B cell (primary cell): Measurements from ENCODE around the gene HABP2. TPM values are rescaled to one million over a fixed set of nuclear protein-coding genes. Genes with fewer than 3 reads are reported as not detected.

Experiments used
- ATAC-seq: fragments of 200-7000 bp; cut with Tn5 transposase; one replicate; pipeline ENCODE4 v1.10.0; 2021; ENCODE audit warnings: low read depth, mild to moderate bottlenecking, moderate number of reproducible peaks, moderate library complexity
- CTCF ChIA-PET: fragments of 350-600 bp; sonication (Branson Sonifier 250); formaldehyde crosslinking; loops from one replicate; lab custom pipeline; 2021; ENCODE audit warnings: antibody characterized with exemption, inconsistent platforms; lab: Charles Lee
- POLR2A ChIA-PET: fragments of 350-600 bp; sonication (Branson Sonifier 250); formaldehyde crosslinking; loops from one replicate; lab custom pipeline; 2021; ENCODE audit warnings: antibody characterized with exemption; lab: Charles Lee
- DNase-seq: peaks from one replicate; pipeline ENCODE4 v3.0.0; 2013
- H2AFZ ChIP-seq: 2 replicates; pipeline ENCODE4 v1.6.1; 2012; ENCODE audit warnings: mild to moderate bottlenecking, low read depth, low read length; ENCODE audit not compliant: insufficient read depth, poor library complexity, severe bottlenecking
- H3K27ac ChIP-seq, 2 donors: 1 replicate in 1 of 2; 2 replicates in 1 of 2; pipeline ENCODE4 v1.5.1; 2012 to 2013; ENCODE audit warnings: low read length in 2 of 2, mild to moderate bottlenecking in 2 of 2, moderate library complexity in 1 of 2
- H3K27me3 ChIP-seq, 4 experiments: fragments of 200-600 bp in 1 of 4; sonication (generic) in 1 of 4; replicated peaks in 1 of 4; 1 replicate in 2 of 4; 2 replicates in 2 of 4; pipeline versions ENCODE4 v1.6.1 to v1.7.0; 2013 to 2016; ENCODE audit warnings: low read length in 3 of 4, mild to moderate bottlenecking in 2 of 4, mixed read lengths in 1 of 4, moderate library complexity in 1 of 4; ENCODE audit not compliant: insufficient read depth in 4 of 4, control insufficient read depth in 3 of 4; ENCODE audit errors: control extremely low read depth in 1 of 4
- H3K36me3 ChIP-seq, 2 experiments: replicated peaks in 1 of 2; 1 replicate in 1 of 2; 2 replicates in 1 of 2; pipeline versions ENCODE4 v1.6.1 to v1.7.1; 2013; ENCODE audit warnings: low read length in 1 of 2; ENCODE audit not compliant: insufficient read depth in 2 of 2, control insufficient read depth in 1 of 2; ENCODE audit errors: control extremely low read depth in 1 of 2, extremely low read depth in 1 of 2
- H3K4me1 ChIP-seq, 2 donors: fragments of 200-600 bp in 1 of 2; sonication (generic) in 1 of 2; 1 replicate in 1 of 2; 2 replicates in 1 of 2; pipeline versions ENCODE4 v1.5.1 to v1.6.1; 2013 to 2017; ENCODE audit warnings: low read length in 2 of 2; ENCODE audit not compliant: control insufficient read depth in 2 of 2, insufficient read depth in 2 of 2
- H3K4me2 ChIP-seq: replicated peaks from 2 replicates; pipeline ENCODE3; 2012; ENCODE audit warnings: mild to moderate bottlenecking, low read depth, low read length; ENCODE audit not compliant: poor library complexity, severe bottlenecking
- H3K4me3 ChIP-seq, 5 experiments: fragments of 200-600 bp in 1 of 5; sonication (generic) in 1 of 5; 1 replicate in 3 of 5; 2 replicates in 2 of 5; pipeline versions ENCODE4 v1.5.1 to v1.7.0; 2011 to 2016; ENCODE audit warnings: low read length in 4 of 5, mild to moderate bottlenecking in 4 of 5, low read depth in 2 of 5, control low read depth in 1 of 5, moderate library complexity in 1 of 5; ENCODE audit not compliant: insufficient read depth in 1 of 5; ENCODE audit errors: control extremely low read depth in 1 of 5, extremely low read depth in 1 of 5
- H3K79me2 ChIP-seq: fragments of 200-600 bp; sonication (generic); one replicate; pipeline ENCODE4 v1.6.0; 2016; ENCODE audit warnings: low read length; ENCODE audit not compliant: control insufficient read depth, insufficient read depth
- H3K9ac ChIP-seq: fragments of 200-600 bp; sonication (generic); 2 replicates; pipeline ENCODE4 v1.6.1; 2017; ENCODE audit warnings: mild to moderate bottlenecking, low read length, moderate library complexity
- H3K9me3 ChIP-seq, 3 donors: one replicate each; pipeline versions ENCODE4 v1.6.1 to v1.7.1; 2013; ENCODE audit warnings: low read length in 2 of 3; ENCODE audit not compliant: control insufficient read depth in 2 of 3, insufficient read depth in 1 of 3; ENCODE audit errors: control extremely low read depth in 1 of 3
- H4K20me1 ChIP-seq: 2 replicates; pipeline ENCODE4 v1.6.0; 2012; ENCODE audit warnings: mild to moderate bottlenecking, low read length; ENCODE audit not compliant: insufficient read depth, control insufficient read depth, poor library complexity, severe bottlenecking
- H3K27ac Mint-ChIP-seq: one replicate; pipeline ENCODE4 v1.8.0; 2021; ENCODE audit warnings: mixed read lengths
- H3K27me3 Mint-ChIP-seq: one replicate; pipeline ENCODE4 v1.8.0; 2021; ENCODE audit warnings: mixed read lengths
- H3K4me1 Mint-ChIP-seq: one replicate; pipeline ENCODE4 v1.8.0; 2021; ENCODE audit warnings: mixed read lengths
- H3K4me3 Mint-ChIP-seq: one replicate; pipeline ENCODE4 v1.8.0; 2021; ENCODE audit warnings: mixed read lengths
- H3K9me3 Mint-ChIP-seq: one replicate; pipeline ENCODE4 v1.8.0; 2022; ENCODE audit warnings: mixed read lengths; ENCODE audit not compliant: insufficient read depth
- CTCF ChIP-seq: fragments of 200-600 bp; IDR thresholded peaks from one replicate; pipeline ENCODE4 v1.8.0; 2022; ENCODE audit warnings: antibody characterized with exemption, mild to moderate bottlenecking
- EZH2 ChIP-seq: IDR thresholded peaks from 2 replicates; pipeline ENCODE4 v1.6.1; 2012; ENCODE audit warnings: borderline replicate concordance, low read depth, mild to moderate bottlenecking, moderate library complexity, low read length; ENCODE audit not compliant: insufficient read depth, poor library complexity, severe bottlenecking
- WGBS: methylation state at CpG from one replicate; pipeline ENCODE4 v1.1.5; 2013; ENCODE audit warnings: missing lambda C conversion rate; ENCODE audit not compliant: insufficient coverage; 5-methylcytosine and 5-hydroxymethylcytosine counted together
- intact Hi-C: fragments of 100-400 bp; cut with micrococcal nuclease; formaldehyde crosslinking; loops from one replicate; pipeline ENCODE4 v1.10.0; 2022
- polyA plus RNA-seq: library from polyadenylated mRNA; depleted of rRNA; stranded (reverse); fragments of >200 nt; gene quantifications from 2 replicates; pipeline ENCODE4 v1.2.3, GENCODE V29; 2012
- total RNA-seq, 2 donors: library from RNA; stranded (reverse); fragments of 120-200 nt in 1 of 2; gene quantifications; 1 replicate in 1 of 2; 2 replicates in 1 of 2; pipeline versions ENCODE4 v1.2.3 to v1.2.4, GENCODE V29; 2013 to 2022

HABP2 gene
- total and polyA plus RNA-seq, 2 donors (not counting 1 experiment from before 2014, with no cell fraction given), result not detected

- ChIA-PET CTCF (no interaction called here), POLR2A (no interaction called here)
- intact Hi-C loops, result no loop called here
These were observed 27.1 kb upstream of the HABP2 start for GRCh38 chr10:113525713-113526112.

More at GRCh38 chr10:113525713-113526112, 27.1 kb upstream of the HABP2 start:
- no peak overlapping the region for H3K27ac Mint-ChIP-seq
- H4K20me1 ChIP-seq, result no peaks in the 10 kb centered on the region
- H3K27me3 Mint-ChIP-seq, result peaks cover 5% of the 10 kb centered on the region
- H3K4me3 Mint-ChIP-seq, result no peak overlapping the region
- H3K4me3 ChIP-seq, result no peak overlapping the region
- no peak overlapping the region for H3K4me2 ChIP-seq
- no peak overlapping the region for H3K9ac ChIP-seq
- H2AFZ ChIP-seq, result no peak overlapping the region
- DNase-seq, result no peak
- WGBS, result 77% methylated on average over 3 of the region's 5 CpGs
- no peaks in the 10 kb centered on the region for H3K36me3 ChIP-seq
- H3K4me1 Mint-ChIP-seq, result no peaks in the 10 kb centered on the region
- no peaks in the 10 kb centered on the region for H3K9me3 ChIP-seq
- H3K27me3 ChIP-seq, result no peaks in the 10 kb centered on the region
- no peaks in the 10 kb centered on the region for H3K79me2 ChIP-seq
- no peak for ATAC-seq
- no peak for TF ChIP-seq EZH2
- TF ChIP-seq CTCF, result no peak
- no peak overlapping the region for H3K27ac ChIP-seq
- no peaks in the 10 kb centered on the region for H3K4me1 ChIP-seq
- H3K9me3 Mint-ChIP-seq, result no peaks in the 10 kb centered on the region
